Hepatocyte (in vitro differentiated cells): ENCODE measurements around the gene CFAP65. TPM values are rescaled to one million over a fixed set of nuclear protein-coding genes. Genes with fewer than 3 reads are reported as not detected.
A peak's percentile ranks its signal among the peaks of the same experiment; 100 is the strongest.

ENCODE experiments used
- DNase-seq: peaks from one replicate; pipeline ENCODE4 v3.0.0-alpha.2; 2016; ENCODE audit warnings: low spot score
- H2AFZ ChIP-seq: fragments of 200-600 bp; sonication (generic); 2 replicates; pipeline ENCODE4 v1.6.0; 2016; ENCODE audit warnings: antibody characterized with exemption, mild to moderate bottlenecking
- H3K27ac ChIP-seq: fragments of 200-600 bp; sonication (generic); 2 replicates; pipeline ENCODE4 v1.5.1; 2016; ENCODE audit warnings: mild to moderate bottlenecking
- H3K27me3 ChIP-seq: fragments of 200-600 bp; sonication (generic); 2 replicates; pipeline ENCODE4 v1.6.1; 2016
- H3K36me3 ChIP-seq: fragments of 200-600 bp; sonication (generic); replicated peaks from 2 replicates; pipeline ENCODE4 v1.5.1; 2016; ENCODE audit warnings: low read depth; ENCODE audit not compliant: insufficient read depth
- H3K4me1 ChIP-seq: fragments of 200-600 bp; sonication (generic); 2 replicates; pipeline ENCODE4 v1.5.1; 2016; ENCODE audit warnings: mild to moderate bottlenecking, moderate library complexity; ENCODE audit not compliant: insufficient read depth
- H3K4me2 ChIP-seq: fragments of 200-600 bp; sonication (generic); 2 replicates; pipeline ENCODE4 v1.6.0; 2016
- H3K4me3 ChIP-seq: fragments of 200-600 bp; sonication (generic); 2 replicates; pipeline ENCODE4 v1.5.1; 2016; ENCODE audit warnings: mild to moderate bottlenecking
- H3K79me2 ChIP-seq: fragments of 200-600 bp; sonication (generic); 2 replicates; pipeline ENCODE4 v1.6.0; 2017; ENCODE audit warnings: mild to moderate bottlenecking
- H3K9me2 ChIP-seq: fragments of 200-600 bp; sonication (generic); replicated peaks from 2 replicates; pipeline ENCODE4 v1.6.0; 2017; ENCODE audit warnings: mild to moderate bottlenecking; ENCODE audit not compliant: insufficient read depth
- H3K9me3 ChIP-seq: fragments of 200-600 bp; sonication (generic); 2 replicates; pipeline ENCODE4 v1.5.1; 2016; ENCODE audit warnings: low read depth, mild to moderate bottlenecking
- H4K20me1 ChIP-seq: fragments of 200-600 bp; sonication (generic); 2 replicates; pipeline ENCODE4 v1.6.0; 2016; ENCODE audit warnings: mild to moderate bottlenecking; ENCODE audit not compliant: insufficient read depth, poor library complexity, severe bottlenecking
- CTCF ChIP-seq: fragments of 200-600 bp; sonication (generic); IDR thresholded peaks from 2 replicates; pipeline ENCODE4 v1.5.1; 2016; ENCODE audit warnings: antibody characterized with exemption, mild to moderate bottlenecking; ENCODE audit not compliant: poor library complexity
- EZH2 ChIP-seq: fragments of 200-600 bp; sonication (generic); IDR thresholded peaks from 2 replicates; pipeline ENCODE4 v1.6.1; 2016; ENCODE audit warnings: antibody characterized with exemption, mild to moderate bottlenecking, borderline replicate concordance
- EZH2phosphoT487 ChIP-seq: fragments of 200-600 bp; sonication (generic); IDR thresholded peaks from one replicate; pipeline ENCODE4 v1.6.1; 2018; ENCODE audit warnings: antibody characterized with exemption, mild to moderate bottlenecking, low read depth, moderate library complexity; ENCODE audit not compliant: unreplicated experiment, severe bottlenecking
- WGBS: methylation state at CpG from one replicate; pipeline ENCODE4 v1.1.6; 2016; ENCODE audit warnings: low lambda C conversion rate; ENCODE audit errors: missing lambda C conversion rate; 5-methylcytosine and 5-hydroxymethylcytosine counted together
- polyA plus RNA-seq: library from polyadenylated mRNA; unstranded; fragments of >200 nt; fragmentation: Nextera tagmentation; extraction: Ambion mirVana; gene quantifications from 2 replicates; pipeline ENCODE4 v1.2.1, GENCODE V29; 2016
- total RNA-seq: library from RNA; depleted of rRNA; stranded (reverse); fragments of >200 nt; gene quantifications from 2 replicates; pipeline ENCODE4 v1.2.3, GENCODE V29; 2014

Gene CFAP65
- total and polyA plus RNA-seq, 2 experiments from 2014 or later = 0.03 to 0.05 TPM

GRCh38 chr2:218982586-218983262, 58.6 kb downstream of the CFAP65 start:
- Histone ChIP-seq H3K79me2 (no peaks in the 10 kb centered on the region), H3K36me3 (no peaks in the 10 kb centered on the region), H3K4me1 (peaks cover 13% of the 10 kb centered on the region), H3K4me2 (peak overlapping the region; percentile 74), H3K4me3 (no peak overlapping the region), H4K20me1 (no peaks in the 10 kb centered on the region), H3K9me3 (no peaks in the 10 kb centered on the region), H3K27me3 (peaks cover 88% of the 10 kb centered on the region), H2AFZ (no peak overlapping the region), H3K27ac (no peak overlapping the region), H3K9me2 (no peaks in the 10 kb centered on the region)
- TF ChIP-seq EZH2 (no peak), EZH2phosphoT487 (no peak), CTCF (no peak)
- no peak for DNase-seq
- WGBS = 9% methylated on average over 28 of the region's 28 CpGs

- no peaks in the 10 kb centered on the region for H4K20me1 ChIP-seq
- H2AFZ ChIP-seq = no peak overlapping the region
- H3K27ac ChIP-seq = no peak overlapping the region
- H3K4me3 ChIP-seq = no peak overlapping the region
- no peaks in the 10 kb centered on the region for H3K9me2 ChIP-seq
- H3K9me3 ChIP-seq = no peaks in the 10 kb centered on the region
- peaks cover 88% of the 10 kb centered on the region for H3K27me3 ChIP-seq
- no peaks in the 10 kb centered on the region for H3K36me3 ChIP-seq
- peaks cover 13% of the 10 kb centered on the region for H3K4me1 ChIP-seq
- no peaks in the 10 kb centered on the region for H3K79me2 ChIP-seq
- peak; percentile 91 for TF ChIP-seq EZH2
- TF ChIP-seq EZH2phosphoT487 = no peak
- TF ChIP-seq CTCF = no peak
- peak; percentile 55 for DNase-seq
- peak overlapping the region; percentile 74 for H3K4me2 ChIP-seq
- WGBS = 2% methylated on average over 56 of the region's 69 CpGs
Measured at GRCh38 chr2:218981881-218982585, 59.3 kb downstream of the CFAP65 start.

- H3K9me2 ChIP-seq = no peaks in the 10 kb centered on the region
- no peaks in the 10 kb centered on the region for H3K36me3 ChIP-seq
- H3K4me2 ChIP-seq = peak overlapping the region; percentile 74
- TF ChIP-seq CTCF = no peak
- peak; percentile 94 for TF ChIP-seq EZH2
- TF ChIP-seq EZH2phosphoT487 = peak; percentile 32
- H3K27me3 ChIP-seq = peaks cover 88% of the 10 kb centered on the region
- H4K20me1 ChIP-seq = no peaks in the 10 kb centered on the region
- H3K4me3 ChIP-seq = no peak overlapping the region
- DNase-seq = no peak
- H3K79me2 ChIP-seq = no peaks in the 10 kb centered on the region
- H3K9me3 ChIP-seq = no peaks in the 10 kb centered on the region
- no peak overlapping the region for H2AFZ ChIP-seq
- H3K4me1 ChIP-seq = peaks cover 13% of the 10 kb centered on the region
- 1% methylated on average over 34 of the region's 46 CpGs for WGBS
- no peak overlapping the region for H3K27ac ChIP-seq
Measured at GRCh38 chr2:218981390-218981880, 59.9 kb downstream of the CFAP65 start.
